Activated T-helper 1 cell treated with anti-CD3 and anti-CD28 coated beads, Interleukin-2, amount 50 U/mL, for 16 hours (primary cell): ENCODE data around the gene PPM1G.

Source experiments
- DNase-seq, 2 donors: peaks; one replicate each; pipeline ENCODE4 v3.0.0-alpha.2; 2020; ENCODE audit warnings: low read depth in 1 of 2, low spot score in 1 of 2

The PPM1G gene

DNA sequence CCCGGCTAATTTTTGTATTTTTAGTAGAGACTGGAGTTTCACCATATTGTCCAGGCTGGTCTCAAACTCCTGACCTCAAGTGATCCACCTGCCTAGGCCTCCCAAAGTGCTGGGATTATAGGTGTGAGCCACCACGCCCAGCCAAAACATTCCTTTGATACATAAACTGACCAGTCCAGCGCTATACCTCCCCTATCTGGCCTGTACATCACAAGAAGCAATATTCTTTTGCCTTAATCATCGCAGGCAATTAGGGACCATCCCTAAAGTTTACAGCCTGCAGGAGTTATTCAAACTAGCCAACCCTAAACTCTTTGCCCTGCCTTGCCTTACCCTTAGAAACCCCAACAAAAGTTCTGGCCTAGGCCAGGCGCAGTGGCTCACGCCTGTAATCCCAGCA lies 6.8 kb upstream of the PPM1G start:
- no peak for DNase-seq

DNA sequence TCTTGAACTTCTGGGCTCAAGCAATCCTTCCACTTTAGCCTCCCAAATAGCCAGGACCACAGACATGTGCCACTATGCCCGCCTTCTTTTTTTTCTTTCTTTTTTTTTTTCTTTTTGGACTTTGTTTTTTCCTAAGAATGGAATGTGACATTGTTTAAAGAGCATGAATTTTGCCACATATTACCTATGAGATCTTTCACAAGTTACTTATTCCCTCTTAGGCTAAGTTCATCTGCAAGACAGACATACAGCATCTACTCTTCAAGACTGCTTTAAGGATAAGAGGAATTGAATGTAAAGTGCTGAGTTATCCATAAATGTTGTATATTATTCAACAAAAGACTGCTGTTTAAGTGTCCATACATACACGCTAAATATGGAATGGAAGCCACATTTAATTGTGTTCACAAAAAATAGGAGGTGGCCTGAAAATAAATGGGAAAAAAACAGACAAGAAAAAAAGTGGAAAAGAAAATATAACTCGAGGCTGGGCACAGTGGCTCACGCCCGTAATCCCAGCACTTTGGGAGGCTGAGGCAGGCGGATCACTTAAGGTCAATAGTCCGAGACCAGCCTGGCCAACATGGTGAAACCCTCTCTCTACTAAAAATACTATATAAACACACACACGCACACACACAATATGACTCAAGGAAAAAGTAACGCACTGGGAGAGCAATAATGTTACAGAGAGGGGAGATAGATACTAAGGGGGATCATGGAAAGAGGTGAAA lies 3.2 kb upstream of the PPM1G start:
- no peak for DNase-seq

DNA sequence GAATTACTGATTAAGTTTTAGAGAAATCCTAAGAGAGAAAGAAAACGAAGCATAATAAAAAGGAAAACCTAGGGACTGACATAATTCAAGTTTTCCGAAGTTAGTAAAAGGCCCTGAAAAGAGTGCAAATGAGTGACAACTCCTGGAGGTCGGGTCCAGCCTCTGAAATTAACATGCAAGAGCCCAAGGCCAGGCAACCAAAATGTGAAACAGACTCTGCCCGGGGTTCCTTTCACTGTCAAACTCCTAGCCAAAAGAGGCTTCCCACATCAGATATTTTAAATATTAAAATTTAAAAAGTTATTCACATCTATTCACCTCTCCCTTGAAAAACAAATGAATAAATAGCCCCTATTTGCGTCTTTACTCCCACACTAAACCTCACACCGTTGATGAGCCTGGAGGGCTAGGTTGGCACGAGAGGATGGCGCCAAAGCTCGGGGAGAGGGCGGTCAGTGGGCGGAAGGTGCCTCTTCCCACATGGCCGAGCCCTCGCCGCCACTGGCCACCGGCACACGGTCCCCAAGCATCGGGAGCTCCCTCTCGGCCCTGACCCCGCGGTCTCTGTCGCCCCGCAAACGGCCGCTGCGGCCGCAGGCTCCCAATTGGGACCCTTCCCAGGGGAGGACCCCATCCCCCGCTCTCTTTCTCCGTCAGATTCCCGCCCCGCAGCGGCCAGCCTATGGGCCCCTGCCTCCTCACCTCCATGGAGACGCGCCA lies 630 bp downstream of the PPM1G start:
- no peak for DNase-seq

DNA sequence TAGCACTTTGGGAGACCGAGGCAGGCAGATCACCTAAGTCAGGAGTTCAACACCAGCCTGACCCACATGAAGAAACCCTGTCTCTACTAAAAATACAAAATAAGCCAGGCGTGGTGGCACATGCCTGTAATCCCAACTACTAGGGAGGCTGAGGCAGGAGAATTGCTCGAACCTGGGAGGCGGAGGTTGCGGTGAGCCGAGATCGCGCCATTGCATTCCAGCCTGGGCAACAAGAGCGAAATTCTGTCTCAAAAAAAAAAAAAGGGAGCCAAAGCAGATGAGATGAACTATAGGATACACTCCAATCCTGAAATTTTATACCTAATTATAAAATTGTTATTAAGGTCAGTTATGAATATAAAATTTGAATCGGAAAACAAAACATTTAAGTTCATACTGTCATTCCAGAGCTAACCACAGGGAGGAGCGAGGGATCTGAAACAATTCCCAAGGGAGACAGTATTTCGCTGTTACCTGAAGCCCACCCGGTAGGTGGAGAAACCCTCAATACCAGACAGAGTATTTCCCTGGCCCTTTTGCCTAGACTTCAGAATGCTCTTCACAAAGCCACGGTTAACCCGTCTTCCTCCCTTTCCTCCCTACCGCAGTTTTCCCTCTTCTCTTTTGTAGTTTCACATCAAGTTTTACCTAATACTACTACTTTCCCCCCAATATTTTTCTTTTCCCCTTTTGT lies 1.4 kb downstream of the PPM1G start:
- no peak for DNase-seq

DNA sequence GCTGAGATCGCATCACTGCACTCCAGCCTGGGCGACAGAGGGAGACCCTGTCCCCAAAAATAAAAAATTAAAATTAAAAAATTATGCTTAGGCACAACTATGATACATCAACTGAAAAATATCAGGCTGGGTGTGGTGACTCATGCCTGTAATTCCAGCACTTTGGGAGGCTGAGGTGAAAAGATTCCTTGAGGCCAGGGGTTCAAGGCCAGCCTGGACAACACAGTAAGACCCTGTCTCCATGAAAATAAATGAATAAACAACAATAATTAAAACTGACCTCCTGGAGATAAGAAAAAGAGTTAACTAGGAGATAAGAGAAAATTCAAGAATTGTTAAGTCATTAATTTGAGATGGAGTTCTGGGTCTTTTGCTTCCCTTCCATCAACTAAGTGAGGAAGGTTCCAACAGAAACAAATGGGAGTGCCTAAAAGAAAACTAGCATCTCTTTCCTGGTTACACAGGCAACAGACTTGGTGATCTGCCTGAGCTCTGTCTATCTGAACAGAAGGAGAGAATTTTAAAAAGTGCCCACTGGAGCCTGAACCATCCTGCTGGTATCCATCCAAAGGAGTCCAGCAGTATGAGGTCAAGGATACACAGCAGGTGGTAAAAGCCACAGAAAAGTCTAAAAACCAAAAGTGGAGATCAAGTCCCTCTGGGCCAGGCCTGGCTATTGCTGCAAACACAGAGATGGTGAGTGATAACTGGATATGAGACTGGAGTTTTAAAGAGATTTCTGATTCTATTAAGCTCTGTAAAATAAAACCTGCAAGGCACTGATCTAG lies 8.8 kb downstream of the PPM1G start:
- DNase-seq = no peak

DNA sequence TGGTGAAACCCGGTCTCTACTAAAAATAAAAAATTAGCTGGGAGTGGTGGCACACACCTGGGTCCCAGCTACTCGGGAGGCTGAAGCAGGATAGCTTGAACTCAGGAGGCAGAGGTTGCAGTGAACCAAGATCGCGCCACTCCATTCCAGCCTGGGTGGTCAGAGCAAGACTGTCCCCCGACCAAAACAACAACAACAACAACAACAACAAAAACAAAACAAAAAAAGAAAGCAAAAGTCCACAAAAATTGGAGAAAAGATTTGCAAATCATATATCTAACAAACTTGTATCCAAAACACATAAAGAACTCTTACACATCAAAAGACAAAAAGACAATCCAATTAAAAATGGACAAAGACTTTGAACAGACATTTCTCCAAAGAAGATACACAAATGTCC lies 10.4 kb downstream of the PPM1G start:
- DNase-seq = no peak

DNA sequence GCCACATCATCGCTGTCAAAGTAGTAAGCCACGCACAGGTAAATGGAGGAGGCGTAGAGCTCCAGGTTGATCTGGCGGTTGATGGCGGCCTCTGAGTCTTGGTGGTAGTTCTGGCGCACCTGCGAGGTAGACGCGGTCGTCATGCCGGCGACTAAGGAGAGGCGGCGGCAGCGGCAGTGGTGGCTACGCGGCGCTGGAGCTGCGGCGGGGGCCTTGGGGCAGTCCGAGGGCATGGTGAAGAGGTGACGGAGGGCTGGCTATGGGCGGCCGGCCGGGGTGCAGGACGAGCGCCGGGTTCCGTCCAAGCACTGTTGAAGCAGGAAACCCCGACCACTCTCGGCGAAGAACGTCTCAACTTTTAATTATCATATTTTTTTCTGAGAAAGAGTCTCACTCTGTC lies 16.2 kb downstream of the PPM1G start:
- DNase-seq = no peak

DNA sequence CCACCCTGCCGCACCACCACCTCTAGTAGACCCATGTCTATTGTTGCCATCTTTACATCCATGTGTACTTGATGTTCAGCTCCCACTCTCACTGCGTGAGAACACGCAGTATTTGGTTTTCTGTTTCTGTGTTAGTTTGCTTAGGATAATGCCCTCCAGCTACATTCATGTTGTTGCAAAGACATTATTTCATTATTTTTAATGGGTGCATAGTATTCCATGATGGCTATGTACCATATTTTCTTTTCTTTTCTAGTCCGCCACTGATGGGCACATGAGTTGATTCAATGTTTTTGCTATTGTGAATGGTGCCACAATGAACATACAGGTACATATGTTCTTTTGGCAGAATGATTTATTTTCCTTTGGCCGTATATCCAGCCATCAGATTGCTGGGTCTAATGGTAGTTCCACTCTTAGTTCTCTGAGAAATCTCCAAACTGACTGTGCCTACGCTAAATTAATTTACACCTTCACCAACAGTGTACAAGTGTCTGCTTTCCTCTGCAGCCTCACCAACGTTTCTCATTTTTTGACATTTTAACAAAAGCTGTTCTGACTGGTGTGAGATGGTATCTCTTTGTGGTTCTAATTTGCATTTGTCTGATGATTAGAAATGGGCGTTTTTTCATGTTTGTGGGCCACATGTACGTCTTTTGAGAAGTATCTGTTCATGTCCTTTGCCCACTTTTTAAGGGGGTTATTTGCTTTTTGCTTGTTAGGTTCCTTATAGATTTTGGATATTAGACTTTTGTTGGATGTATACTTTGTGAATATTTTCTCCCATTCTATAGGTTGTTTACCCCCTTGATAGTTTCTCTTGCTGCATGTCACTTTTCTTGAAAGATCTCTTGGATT lies 18.3 kb downstream of the PPM1G start:
- DNase-seq = no peak

DNA sequence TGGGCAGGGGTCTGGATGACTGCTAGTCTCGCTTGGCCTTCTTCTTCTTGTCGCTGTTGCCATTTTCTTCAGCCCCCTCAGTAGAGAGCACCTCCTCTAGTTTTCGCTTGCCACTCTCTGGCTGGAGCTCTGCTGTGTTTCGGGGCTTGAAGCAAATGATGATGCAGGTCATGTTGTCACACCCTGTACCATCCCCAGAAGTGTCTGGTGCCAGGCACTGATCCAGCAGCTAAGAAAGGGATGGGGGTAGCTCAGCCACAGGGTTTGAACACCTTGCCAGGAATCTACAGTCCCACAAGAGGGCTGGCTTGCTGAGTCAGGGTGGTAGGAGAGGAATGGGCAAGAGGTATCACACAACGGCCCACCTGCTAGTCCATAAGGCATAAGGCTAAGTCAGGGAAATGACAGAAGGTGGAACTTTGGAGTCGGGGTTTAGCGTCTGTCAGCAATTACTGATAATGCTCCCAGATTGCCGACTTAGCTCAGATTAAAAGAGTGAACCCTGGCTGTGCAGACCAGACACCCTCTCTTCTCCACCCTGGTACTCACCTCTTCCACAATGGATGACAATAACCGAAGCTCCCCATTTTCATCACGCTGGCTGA lies 27.7 kb downstream of the PPM1G start:
- DNase-seq = no peak

DNA sequence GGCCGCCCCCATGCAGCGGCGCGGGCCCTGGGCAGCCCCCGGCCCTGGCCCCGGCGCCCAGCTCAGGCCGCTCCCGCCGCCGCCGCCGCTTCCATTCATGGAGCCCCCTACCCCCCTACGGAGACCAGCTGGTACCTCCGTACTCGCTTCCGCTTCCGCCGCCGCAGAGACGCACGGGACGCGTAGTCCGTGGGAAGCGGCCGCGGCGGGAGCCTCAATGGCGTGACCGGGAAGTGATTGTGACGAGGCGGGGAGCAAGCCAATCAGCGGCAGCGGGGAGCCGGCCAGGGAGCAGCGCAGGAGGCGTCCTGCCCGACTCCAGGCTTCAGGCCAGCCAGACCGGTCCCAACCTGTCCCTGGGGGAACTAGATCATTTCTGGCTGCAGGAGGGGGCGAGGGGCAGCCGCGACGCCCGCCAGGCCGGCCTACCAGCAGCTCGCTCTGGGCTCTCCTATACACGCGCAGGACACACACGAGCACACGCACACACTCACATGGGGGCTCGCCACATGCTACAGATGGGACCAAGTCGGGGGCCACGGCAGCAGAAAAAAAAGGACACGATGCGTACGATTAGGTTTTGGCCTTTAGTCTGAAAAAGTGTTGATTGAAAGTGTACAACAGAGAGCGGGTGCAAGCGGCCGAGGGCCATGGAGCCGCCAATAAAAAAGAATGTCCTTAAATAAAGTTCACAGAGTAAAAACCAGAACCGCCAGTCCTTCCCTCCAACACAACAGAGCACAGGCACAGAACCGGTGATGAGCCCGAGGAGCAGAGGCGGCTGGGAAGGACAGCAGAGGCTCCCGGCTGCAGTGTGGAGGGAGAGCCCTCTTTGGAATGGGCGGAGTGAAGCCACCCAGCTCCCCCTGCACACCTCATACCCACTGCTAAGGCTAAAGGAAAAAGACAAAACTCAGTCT lies 28.5 kb downstream of the PPM1G start, which contains the start of gene ZNF513:
ZNF513 (minus strand) TSS at position 109 of the 920 bp plus-strand sequence. CDS start 208 bp downstream, outside the sequence.
- peak; percentile 77 to 79 for DNase-seq

DNA sequence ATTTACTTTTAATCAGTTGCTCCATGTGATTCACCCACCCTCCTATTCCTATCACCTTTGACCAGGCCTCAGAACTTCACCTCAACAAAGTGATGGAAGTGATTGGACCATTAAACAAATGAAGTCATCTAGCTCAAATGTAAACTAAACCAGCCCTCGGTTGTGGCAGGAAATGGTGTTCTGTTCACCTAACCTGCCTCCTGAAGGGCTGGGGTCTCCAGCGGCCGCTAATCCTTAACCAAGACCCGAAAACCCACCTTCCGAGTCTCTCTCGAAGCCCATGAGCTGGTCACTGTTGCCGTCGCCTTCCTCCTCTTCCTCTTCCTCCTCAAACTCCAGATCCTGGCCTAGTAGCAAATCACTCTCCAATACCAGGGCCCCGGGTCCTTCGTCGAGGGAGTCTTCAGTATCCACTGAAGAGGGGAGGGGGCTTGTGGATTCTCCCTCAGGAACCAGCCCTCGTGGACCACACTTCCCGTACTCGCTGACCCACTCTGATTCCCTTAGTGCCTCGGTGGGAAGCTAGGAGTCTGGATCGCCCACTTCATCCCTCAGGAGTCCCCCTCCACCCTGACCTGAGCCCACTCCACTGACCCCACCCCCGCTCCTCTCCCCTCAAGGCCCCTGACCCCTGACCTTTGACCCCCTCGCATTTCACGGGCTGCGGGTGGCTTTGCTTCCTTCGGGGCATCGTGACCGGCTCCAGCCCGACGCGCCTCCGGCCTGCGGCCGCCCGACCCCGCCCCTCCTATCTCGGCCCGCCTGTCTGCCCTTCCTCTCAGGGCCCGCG lies 29.4 kb downstream of the PPM1G start:
- peak in 1 of 2 donors; percentile 37 for DNase-seq

DNA sequence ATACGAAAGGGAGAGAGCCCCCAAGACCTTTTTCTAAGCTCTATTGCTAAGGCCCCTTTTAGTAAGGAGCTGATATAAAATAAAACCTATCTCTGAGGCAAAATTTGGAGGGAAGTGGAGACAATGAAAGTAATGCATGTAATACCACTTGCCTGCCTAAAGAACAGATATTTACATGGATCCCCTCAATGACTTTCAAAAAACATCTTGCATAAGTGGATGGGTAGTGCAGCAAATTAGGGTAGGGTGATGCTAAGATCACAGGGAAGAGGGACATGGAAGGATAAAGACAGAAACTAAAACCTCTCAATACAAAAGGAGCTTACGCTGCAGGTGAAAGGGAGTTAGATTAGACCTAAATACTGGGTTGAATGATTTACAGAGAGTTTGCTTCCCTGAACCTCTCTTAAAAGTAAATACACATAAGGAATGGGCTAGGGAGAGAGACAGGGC lies 30.0 kb downstream of the PPM1G start:
- no peak for DNase-seq

DNA sequence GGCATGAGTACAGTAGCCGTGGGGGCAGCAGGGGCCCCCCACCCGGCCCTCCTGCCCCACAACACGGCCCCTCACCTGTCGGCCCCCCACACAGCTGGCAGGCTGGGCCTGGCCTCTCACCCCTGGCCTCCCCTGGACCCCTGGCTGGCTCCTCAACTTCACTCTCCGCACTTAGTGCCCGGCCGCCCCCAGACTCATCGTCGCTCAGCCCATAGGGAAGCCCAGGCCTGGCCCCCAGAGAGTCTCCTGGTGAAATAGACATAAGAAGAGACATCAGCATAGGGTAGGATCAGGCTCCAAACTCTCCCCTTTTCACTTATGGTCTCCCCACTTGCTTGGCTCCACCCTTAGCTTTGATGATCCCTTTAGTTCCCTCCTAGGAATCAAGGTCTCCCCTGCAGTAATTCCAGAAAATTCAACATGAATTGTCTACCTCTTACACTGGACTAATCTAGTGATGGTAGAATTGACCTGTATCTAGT lies 30.5 kb downstream of the PPM1G start:
- no peak for DNase-seq

DNA sequence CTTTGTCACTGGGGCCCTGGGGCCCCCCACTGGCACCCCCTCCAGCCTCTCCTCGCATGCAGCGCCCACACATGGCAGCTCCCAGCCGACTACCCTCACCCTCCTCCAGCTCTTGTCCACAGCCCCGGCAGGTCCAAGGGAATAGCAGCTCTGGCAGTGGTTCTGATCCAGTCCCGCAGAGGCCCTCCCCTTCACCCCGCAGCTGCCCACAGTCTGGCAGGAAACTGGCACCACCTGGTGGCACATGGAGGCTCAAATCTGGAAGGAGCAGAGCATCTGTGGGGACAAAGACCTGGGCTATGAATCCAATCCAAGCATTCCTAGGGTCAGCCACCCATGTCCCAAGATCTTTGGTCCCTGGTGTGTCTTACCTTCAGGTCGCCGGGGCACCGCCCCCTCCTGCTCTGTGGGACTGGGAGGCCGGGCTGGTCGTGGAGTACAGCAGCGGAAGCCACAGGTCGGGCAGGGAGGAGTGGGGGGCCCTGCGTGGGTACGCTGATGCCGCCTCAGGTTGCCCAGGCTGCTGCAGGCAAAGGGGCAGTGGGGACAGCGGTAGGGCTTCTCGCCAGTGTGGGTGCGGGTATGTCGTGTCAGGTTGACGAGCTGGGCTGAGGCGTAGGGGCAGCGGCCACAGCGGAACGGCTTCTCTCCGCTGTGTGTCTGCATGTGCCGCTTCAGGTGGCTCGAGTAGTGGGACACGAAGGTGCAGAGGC lies 31.1 kb downstream of the PPM1G start:
- DNase-seq = no peak

DNA sequence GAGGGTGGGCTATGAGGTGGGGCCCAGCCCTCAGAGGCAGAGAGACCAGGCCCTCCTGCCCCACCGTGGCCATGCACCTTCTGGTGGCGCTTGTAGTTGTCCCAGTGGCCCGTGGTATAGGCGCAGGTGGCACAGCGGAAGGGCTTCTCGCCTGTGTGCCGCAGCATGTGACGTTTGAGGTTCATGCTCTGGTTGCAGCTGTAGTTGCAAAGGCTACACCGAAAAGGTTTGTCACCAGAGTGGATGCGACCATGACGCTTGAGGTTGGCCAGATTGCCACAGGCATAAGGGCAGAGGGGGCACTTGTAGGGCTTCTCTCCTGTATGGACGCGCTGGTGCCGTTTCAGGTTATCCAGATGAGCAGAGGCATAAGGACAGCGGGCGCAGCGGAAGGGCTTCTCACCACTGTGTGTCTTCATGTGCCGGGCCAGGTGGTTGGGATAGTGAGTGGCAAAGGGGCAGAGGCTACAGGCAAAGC lies 31.7 kb downstream of the PPM1G start:
- no peak for DNase-seq

DNA sequence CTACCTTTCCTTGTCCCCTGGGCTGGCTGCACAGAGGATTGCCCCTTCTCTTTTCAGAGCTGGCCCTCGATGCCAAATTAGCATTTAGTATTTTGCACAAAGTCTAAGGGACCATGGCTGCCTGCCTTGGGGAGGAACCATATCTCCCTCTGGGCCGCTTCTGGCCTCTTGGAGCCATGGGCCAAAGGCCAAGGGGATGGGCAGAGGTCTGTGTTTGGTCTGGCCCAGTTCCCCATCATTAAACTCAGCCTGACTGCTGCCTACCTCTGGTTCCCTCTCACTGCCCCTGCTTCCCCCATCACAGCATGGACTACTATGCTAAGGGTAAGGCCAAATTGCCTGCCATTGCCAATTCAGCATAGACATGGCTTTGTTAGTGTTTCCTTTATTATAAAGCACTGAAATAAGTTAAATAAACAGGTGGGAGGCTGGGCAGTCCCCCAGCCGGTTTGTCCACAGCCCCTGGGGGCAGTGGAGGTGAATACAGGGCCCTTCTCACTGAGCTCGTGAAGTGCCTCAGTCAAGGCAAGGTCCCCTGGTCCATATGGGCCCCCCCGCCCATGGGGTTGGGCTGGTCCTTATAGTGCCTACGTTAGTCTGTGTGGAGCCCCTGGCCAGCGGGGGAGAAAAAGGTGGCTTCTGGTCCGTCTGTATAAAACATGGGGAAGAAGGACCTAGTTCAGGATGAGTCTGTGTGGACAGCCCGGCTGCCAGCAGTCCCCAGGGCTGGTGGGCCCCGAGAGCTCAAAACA lies 32.3 kb downstream of the PPM1G start:
- no peak for DNase-seq
